ENCODE results near the gene JOSD1. TPM values are rescaled to one million over a fixed set of nuclear protein-coding genes. Genes with fewer than 3 reads are reported as not detected.

Gene JOSD1
- total RNA-seq, 1 donor from 2014 or later, result 80.3 TPM

GRCh38 chr22:38735126-38735464 lies 34.4 kb upstream of the JOSD1 start:
- TF ChIP-seq CTCF (IDR thresholded peaks at IDR 0.05), result no peak
- peaks cover 32% of the 10 kb centered on the region for H3K4me1 Mint-ChIP-seq (ENCODE audit: low read depth)
- peaks cover 24% of the 10 kb centered on the region for H3K36me3 Mint-ChIP-seq (ENCODE audit: low read depth)
- DNase-seq (ENCODE audit: low spot score), result no peak
- no peak overlapping the region for H3K27ac Mint-ChIP-seq (ENCODE audit: unreplicated experiment)
- H3K27me3 Mint-ChIP-seq (ENCODE audit: low read depth), result no peaks in the 10 kb centered on the region
- H3K9me3 Mint-ChIP-seq (ENCODE audit: low read depth), result no peaks in the 10 kb centered on the region
- H3K4me3 Mint-ChIP-seq (ENCODE audit: unreplicated experiment), result no peak overlapping the region

- Mint-ChIP-seq H3K36me3 (ENCODE audit: low read depth) (peaks cover 22% of the 10 kb centered on the region), H3K9me3 (ENCODE audit: low read depth) (no peaks in the 10 kb centered on the region), H3K27ac (ENCODE audit: unreplicated experiment) (peak overlapping the region; percentile 68), H3K4me1 (ENCODE audit: low read depth) (peaks cover 32% of the 10 kb centered on the region), H3K4me3 (ENCODE audit: unreplicated experiment) (no peak overlapping the region), H3K27me3 (ENCODE audit: low read depth) (no peaks in the 10 kb centered on the region)
- DNase-seq (ENCODE audit: low spot score), result peak; percentile 59
- no peak for TF ChIP-seq CTCF (IDR thresholded peaks at IDR 0.05)
Observed at GRCh38 chr22:38734421-38735100, 33.8 kb upstream of the JOSD1 start.

- peak overlapping the region; percentile 66 for H3K27ac Mint-ChIP-seq (ENCODE audit: unreplicated experiment)
- H3K36me3 Mint-ChIP-seq (ENCODE audit: low read depth), result peaks cover 27% of the 10 kb centered on the region
- TF ChIP-seq CTCF (IDR thresholded peaks at IDR 0.05), result no peak
- no peaks in the 10 kb centered on the region for H3K9me3 Mint-ChIP-seq (ENCODE audit: low read depth)
- no peaks in the 10 kb centered on the region for H3K27me3 Mint-ChIP-seq (ENCODE audit: low read depth)
- H3K4me1 Mint-ChIP-seq (ENCODE audit: low read depth), result peaks cover 36% of the 10 kb centered on the region
- DNase-seq (ENCODE audit: low spot score), result peak; percentile 59
- no peak overlapping the region for H3K4me3 Mint-ChIP-seq (ENCODE audit: unreplicated experiment)
Observed at GRCh38 chr22:38733724-38734381, 33.1 kb upstream of the JOSD1 start.

GRCh38 chr22:38733329-38733723 lies 32.6 kb upstream of the JOSD1 start:
- Mint-ChIP-seq H3K9me3 (ENCODE audit: low read depth) (no peaks in the 10 kb centered on the region), H3K4me1 (ENCODE audit: low read depth) (peaks cover 41% of the 10 kb centered on the region), H3K27me3 (ENCODE audit: low read depth) (no peaks in the 10 kb centered on the region), H3K4me3 (ENCODE audit: unreplicated experiment) (no peak overlapping the region), H3K27ac (ENCODE audit: unreplicated experiment) (peak overlapping the region; percentile 66), H3K36me3 (ENCODE audit: low read depth) (peaks cover 31% of the 10 kb centered on the region)
- TF ChIP-seq CTCF (IDR thresholded peaks at IDR 0.05), result peak; percentile 81
- peak; percentile 49 for DNase-seq (ENCODE audit: low spot score)

GRCh38 chr22:38732251-38732815 lies 31.6 kb upstream of the JOSD1 start:
- H3K4me3 Mint-ChIP-seq (ENCODE audit: unreplicated experiment), result no peak overlapping the region
- TF ChIP-seq CTCF (IDR thresholded peaks at IDR 0.05), result no peak
- H3K4me1 Mint-ChIP-seq (ENCODE audit: low read depth), result peaks cover 42% of the 10 kb centered on the region
- H3K9me3 Mint-ChIP-seq (ENCODE audit: low read depth), result no peaks in the 10 kb centered on the region
- no peaks in the 10 kb centered on the region for H3K27me3 Mint-ChIP-seq (ENCODE audit: low read depth)
- H3K27ac Mint-ChIP-seq (ENCODE audit: unreplicated experiment), result peak overlapping the region; percentile 74
- no peak for DNase-seq (ENCODE audit: low spot score)
- peaks cover 26% of the 10 kb centered on the region for H3K36me3 Mint-ChIP-seq (ENCODE audit: low read depth)
